ENCODE data around the gene IDS.
"Not testable (repeated sequence)": the region's sequence is repeated elsewhere in the genome, so short reads cannot be mapped to it uniquely, and the experiment has no call there.

The IDS gene

DNA sequence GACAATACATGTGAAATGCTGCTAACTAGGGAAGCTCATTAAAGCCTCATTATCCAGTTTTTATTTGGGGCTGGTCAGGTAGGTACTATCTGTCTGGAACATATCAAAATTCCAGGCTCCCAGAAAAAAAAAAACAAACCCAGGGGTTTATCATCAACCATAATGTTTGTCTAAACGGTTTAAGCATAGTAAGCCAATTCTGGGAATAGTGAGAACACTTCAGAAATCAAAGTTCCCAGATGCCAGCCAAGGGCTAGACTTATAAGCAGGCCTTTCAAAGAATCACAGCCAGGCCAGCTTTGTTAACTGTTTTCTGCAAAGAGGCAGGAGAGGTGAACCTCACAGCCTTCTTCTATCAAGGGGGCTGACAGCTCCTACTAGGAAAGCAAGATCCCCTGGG, 8.1 kb downstream of the IDS start:
- DNase-seq: no peak

GRCh38 chrX:149495573-149496071, 9.5 kb downstream of the IDS start:
- no peak for DNase-seq

- DNase-seq: no peak
These were observed 10.1 kb downstream of the IDS start for GRCh38 chrX:149494844-149495565.

DNA sequence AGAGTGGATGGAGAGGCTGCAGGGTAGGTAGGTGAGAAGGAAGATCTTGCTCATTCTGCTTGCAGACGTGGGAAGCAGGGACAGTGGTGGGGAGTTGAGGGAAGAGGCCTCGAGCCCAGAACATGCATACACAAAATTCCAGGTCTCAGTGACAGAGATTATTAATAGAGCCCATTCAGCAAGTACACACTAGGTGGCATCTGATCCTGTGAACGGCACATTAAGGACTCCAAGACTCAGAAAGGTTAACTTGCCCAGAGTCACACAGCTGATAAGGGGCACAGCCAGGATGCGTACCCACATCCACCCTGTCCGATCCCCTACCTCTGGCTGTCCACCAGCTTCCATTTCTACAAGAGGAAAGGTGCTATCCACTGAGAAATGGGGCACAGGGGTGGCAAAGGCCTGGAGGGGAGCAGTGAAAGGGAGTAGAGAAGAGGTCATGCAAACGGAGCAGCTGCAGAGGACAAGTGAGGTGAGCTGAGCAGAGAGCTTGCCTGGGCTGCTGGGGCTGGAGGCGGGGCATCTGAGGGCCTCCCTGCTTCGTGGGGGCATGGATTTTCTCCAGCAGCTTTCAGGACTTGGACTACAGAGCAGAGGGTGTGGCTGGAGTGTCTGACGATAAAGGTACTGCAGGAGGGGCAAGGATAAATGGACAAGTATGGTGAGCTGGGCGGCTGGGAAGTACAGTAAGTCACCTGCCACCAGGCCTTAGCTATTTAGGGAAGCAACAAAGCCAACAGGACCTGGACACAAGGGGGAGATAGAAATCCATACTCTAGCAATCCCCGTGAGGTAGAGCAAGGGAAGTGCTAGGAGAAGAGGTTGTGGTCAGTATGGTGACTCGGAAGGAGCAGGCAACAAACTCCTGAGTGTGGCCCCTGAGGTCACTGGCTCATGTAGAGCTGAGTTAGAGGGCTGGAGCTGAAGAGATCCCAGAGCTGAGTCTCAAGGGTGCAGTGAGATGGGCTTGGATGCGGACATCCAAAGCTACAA, 11.2 kb downstream of the IDS start:
- no peak for DNase-seq

DNA sequence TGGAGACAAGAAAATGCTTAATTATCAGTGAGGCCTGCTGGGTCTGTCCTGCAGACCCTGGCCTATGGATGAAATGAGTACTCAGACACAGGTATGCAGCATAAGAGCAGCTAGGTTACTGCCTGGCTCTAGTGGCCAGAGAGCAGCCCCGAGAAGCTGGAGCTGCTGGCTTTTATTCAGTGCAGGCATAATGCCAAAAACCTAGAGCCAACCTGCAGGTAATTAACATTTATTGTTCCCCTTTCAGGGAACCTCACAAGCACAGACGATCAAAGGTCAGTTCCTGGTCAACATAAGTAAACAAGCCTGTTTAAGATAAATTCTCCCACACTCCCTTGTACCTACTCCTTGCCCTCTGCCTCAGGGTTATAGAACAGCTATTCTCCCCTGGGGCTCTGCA, 13.3 kb downstream of the IDS start:
- DNase-seq: no peak

DNA sequence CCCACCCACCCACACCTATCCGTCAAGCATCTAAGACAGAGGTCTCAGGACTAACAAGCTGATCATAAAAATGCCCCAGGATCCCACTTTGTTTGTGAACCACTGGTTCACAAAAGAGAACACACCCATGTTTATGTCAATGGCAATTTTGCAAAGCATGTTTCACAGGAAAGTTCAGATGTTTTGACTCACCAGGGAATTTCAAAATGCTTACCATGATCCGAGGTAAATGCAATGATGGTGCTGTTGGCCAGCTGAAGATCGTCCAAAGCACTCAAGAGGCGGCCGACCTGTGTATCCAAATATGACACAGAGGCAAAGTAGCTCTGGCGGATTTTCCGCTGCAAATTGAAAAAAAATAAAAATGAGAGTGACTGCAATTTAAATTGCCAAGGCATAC, 15.0 kb downstream of the IDS start:
- no peak for DNase-seq

GRCh38 chrX:149488411-149489052, 16.6 kb downstream of the IDS start:
- not testable (repeated sequence) for DNase-seq

DNA sequence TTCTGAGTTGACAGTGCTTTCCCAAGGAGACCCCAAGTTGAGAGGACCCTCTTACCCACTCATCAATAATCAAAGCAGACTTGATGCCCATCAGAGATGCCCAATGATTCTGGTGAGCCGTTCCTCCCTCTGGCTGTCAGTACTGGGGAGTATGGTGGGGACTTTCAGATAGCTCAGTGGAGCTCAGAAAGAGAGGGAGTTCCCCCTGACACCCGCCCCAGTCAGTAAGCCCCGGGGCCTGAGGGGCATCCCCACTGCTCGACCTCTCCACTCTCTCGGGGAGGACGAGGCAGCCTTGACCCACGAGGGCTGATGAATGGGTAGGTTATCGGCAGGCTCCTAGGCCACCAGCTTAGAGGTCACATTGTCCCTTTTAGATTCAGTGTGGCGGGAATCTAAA, 17.1 kb downstream of the IDS start:
- not testable (repeated sequence) for DNase-seq

- DNase-seq: no peak
These were observed 17.8 kb downstream of the IDS start for GRCh38 chrX:149487292-149487691.

- no peak for DNase-seq
These were observed 28.6 kb downstream of the IDS start for GRCh38 chrX:149476513-149476912.

GRCh38 chrX:149473966-149474365, 31.1 kb downstream of the IDS start:
- no peak for DNase-seq

GRCh38 chrX:149473092-149473491, 32.0 kb downstream of the IDS start:
- no peak for DNase-seq

DNA sequence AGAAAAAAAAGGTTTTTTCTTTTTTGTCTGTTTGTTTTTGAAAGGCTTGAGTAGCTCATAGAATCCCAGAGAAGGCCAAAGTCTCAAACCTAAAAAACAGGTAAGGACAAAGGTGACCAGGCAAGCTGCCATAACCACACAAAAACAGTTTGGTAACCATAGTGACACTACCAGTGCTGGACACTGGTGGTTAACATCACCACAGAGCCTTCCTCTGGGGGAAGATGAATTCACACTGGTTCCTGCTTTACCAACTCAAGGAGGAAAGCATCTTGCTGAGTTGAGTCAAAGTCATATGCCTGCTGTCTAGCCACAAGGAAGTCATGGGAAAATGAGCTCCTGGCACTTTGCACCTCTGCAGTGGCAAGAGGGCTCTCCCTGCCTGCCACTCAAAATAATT, 32.5 kb downstream of the IDS start:
- no peak for DNase-seq

- DNase-seq: no peak
These were observed 33.7 kb downstream of the IDS start for GRCh38 chrX:149471397-149471796.

DNA sequence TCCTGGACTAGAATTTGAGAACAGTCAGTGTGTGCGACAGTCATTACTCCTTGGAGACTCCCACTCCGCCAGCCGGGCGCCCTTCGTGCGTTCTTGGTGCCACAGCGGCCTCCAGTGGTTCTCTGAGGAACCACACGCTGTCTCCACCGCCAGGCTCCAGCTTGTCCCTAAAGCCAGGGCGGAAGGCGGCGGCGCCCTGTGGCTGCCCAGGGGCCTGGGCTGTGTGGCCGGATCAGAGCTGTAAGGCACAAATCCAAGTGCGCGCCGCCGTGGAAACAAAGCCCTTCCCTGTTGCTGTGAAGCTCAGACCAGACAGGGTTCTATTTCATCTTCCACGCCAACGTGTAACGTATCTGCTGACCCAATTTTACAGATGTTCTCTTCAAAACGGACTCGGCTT, 34.2 kb downstream of the IDS start:
- DNase-seq: peak; percentile 1

DNA sequence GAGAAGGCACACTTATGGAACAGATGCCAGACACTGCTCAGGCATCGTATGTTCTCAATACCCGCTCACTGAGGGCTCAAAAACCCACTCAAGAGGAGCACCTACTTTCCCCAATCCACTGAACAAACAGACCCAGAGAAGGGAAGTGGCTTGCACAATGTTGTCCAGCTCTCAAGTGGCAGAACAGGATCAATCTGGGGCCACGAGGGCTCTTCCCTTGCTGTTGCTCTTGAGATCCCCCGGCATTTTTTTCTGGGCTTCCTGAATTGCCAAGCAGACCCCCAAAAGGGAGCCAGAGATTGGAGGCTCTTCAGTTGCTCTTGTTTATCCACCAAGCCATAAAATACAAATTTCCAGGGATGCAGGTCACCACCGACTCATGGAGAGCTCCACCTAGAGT, 35.7 kb downstream of the IDS start:
- no peak for DNase-seq

DNA sequence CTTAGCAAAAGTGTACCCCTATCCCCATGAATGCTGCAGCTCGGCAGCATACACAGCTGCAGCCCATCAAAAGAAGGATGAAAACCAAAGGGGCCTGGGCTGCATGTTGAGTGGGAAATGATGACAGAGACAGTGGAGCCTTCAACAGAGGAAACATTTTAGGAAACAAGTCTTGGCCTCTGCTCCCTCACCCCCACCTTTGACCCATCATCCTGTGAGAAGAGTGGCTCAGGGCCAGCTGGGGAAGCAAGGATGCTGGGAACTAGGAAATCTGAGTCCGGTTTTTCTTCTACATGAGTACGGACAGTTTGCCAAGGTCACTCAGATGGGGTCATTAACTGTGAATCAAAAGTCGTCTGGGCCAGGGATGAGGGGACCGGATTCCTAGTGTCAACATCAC, 37.2 kb downstream of the IDS start:
- no peak for DNase-seq

DNA sequence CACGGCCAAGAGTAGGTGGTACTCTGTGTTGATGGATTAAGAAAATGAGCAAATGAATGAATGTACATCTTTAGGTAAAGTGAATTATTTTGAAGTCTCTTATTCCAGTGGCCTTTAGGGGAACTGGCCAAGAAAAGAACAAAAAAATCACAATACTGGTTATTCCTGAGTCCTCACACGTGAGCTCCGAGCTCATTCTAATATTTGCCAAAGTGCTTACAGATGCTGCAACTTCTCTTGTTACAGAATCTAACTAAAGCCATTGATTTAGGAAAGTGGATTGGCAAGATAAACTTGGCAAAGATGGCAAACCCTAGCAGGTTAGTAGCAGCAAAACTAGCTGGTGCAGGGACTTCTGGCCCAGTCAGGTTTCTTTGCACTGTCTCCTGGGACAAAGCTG, 37.6 kb downstream of the IDS start:
- no peak for DNase-seq

DNA sequence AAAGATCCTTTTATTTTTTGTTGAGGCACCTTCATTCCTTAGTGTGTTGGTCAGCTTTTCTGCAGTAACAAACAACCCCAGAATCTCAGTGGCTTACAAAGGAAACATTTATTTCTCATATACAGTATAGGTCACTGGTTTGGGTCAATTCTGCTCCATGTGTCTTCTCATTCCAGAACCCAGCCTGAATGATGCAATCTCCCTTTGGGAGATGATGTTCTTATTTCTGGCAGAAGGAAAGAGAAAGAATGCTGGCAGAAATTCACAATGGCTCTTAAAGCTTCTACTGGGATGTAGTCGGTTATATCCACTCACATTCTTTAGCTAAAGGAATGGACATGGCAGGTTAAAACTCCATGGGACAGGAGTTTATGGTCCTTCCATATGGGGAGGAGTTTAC, 42.3 kb downstream of the IDS start:
- DNase-seq: no peak

DNA sequence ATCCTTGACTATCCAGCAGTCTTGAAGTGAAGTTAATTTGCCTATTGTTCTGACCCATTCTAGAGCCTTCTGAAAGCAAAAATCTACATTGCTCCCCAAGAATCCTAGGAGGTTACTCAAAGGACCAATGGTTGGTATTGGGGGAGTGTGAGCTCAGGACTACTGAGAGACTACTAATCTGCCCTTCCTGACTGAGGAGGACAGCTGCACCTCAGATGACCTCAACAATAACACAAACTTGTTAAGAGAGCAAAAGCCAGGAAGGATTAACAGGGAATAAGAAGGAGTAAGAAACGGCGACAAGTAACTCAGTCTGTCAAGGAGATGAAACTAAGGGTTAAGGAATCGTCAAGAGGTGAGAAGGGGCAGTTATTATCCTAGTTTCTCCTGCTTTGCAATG, 43.4 kb downstream of the IDS start:
- no peak for DNase-seq

- DNase-seq: no peak
These were observed 46.5 kb downstream of the IDS start for GRCh38 chrX:149458586-149458985.

GRCh38 chrX:149456476-149457245, 48.4 kb downstream of the IDS start:
- no peak for DNase-seq

- no peak for DNase-seq
These were observed 49.2 kb downstream of the IDS start for GRCh38 chrX:149455934-149456333.
